ENCODE results near the gene MS4A15. TPM values are rescaled to one million over a fixed set of nuclear protein-coding genes. Genes with fewer than 3 reads are reported as not detected.

MS4A15 gene
- total and polyA plus RNA-seq, 9 of the 15 experiments (the other 6 are each of a cell fraction or from before 2014, with no cell fraction given) = not detected

DNA sequence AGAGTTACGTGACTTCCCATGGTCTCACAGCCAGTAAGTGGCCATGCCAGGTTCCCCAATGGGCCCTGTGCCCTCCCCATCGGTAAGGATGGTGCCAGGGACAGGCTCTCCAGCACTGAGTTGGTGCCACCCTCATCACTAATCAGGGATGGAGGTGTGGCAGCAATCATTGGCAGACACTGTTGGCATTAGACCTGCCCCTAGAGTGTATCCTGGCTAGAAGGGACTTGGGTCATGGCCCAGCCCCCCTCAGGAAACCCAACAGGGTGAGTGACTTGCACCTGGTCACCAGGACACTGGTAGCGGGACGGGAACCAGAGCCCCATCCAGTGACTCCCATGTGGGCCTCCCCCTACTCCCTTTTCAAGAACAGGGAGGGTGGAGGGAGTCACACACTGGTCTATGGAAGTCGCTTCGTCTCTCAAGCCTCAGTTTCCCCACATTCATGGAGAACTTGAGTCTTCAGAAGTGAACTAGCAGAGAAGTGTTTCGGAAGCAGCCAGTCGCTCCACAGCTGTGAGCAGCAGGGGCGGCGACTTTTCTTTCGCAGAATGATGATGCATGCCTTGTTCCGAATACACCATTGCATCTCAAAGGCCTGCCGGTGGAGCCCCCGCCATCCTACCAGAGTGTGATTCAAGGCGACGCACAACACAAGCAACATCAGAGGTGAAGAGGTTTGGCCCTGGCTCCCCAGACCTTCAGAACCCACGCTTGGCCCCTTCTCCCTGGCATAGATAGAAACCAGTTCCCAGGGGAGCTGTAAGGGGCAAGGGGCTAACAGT is 41.4 kb downstream of the MS4A15 start (continued):
- TF ChIP-seq, protein P1, sequence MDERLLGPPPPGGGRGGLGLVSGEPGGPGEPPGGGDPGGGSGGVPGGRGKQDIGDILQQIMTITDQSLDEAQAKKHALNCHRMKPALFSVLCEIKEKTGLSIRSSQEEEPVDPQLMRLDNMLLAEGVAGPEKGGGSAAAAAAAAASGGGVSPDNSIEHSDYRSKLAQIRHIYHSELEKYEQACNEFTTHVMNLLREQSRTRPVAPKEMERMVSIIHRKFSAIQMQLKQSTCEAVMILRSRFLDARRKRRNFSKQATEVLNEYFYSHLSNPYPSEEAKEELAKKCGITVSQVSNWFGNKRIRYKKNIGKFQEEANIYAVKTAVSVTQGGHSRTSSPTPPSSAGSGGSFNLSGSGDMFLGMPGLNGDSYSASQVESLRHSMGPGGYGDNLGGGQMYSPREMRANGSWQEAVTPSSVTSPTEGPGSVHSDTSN (CRISPR knock-in tag; IDR thresholded peaks at IDR 0.05; ENCODE audit: low read depth) = no peak
- TF ChIP-seq, protein P1 (tag; conservative IDR thresholded peaks at IDR 0.05; ENCODE audit: low read depth) = no peak

DNA sequence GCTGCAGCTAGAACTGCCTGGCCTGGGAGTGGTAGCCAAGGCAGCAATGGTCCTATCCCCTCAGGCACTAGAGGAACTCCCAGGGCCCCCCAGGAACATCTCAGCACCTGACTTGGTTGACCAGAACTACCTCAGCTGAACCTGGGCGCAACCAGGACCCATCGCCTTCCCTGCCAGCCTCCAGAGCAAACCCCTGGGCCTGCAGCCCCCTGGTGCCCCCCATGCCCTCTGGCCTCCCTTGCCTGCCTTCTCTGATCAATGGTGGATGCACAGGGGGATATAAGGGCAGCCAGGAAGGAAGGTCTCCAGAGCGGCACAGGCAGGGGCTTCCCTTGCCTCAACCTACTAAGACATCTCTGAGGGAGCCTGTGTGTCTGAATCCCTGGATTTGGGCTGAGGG is 42.0 kb downstream of the MS4A15 start:
- Histone ChIP-seq H3K27me3 (ENCODE audit: control insufficient read depth in 2 of 2, insufficient read depth in 2 of 2, low read length in 2 of 2) (peaks cover 23 to 69% of the 10 kb centered on the region in 2 experiments), H3K9me1 (ENCODE audit: control insufficient read depth, insufficient read depth, low read length) (no peaks in the 10 kb centered on the region), H4K20me1 (replicated peaks; ENCODE audit: control insufficient read depth, insufficient read depth, low read length) (0 out of 2 replicates have a peak, but pooled peaks cover 3% of the 10 kb centered on the region), H3K9ac (ENCODE audit: insufficient read depth in 1 of 2, low read depth in 2 of 2, low read length in 2 of 2) (no peak overlapping the region), H3K27ac (ENCODE audit: extremely low read depth, low read depth, low read length) (no peak overlapping the region), H3K79me2 (ENCODE audit: control insufficient read depth, insufficient read depth, low read length) (no peaks in the 10 kb centered on the region), H3K4me3 (no peak overlapping the region), H3K36me3 (ENCODE audit: control insufficient read depth, insufficient read depth, low read length) (no peaks in the 10 kb centered on the region), H2AFZ (ENCODE audit: low read depth, low read length) (no peak overlapping the region), H3K4me1 (replicated peaks in 1 of 2; ENCODE audit: control insufficient read depth in 2 of 2, insufficient read depth in 2 of 2, low read length in 2 of 2) (no peaks in the 10 kb centered on the region), H3K4me2 (ENCODE audit: insufficient read depth, low read length) (no peak overlapping the region), H3K9me3 (replicated peaks; ENCODE audit: control insufficient read depth, insufficient read depth, low read depth, low read length) (no peaks in the 10 kb centered on the region)
- DNase-seq (ENCODE audit: extremely low read depth in 1 of 4, low spot score in 3 of 4) = no peak
- FAIRE-seq = no peak
- in situ Hi-C loops (cut with MboI) (no loop called here), intact Hi-C loops (cut with micrococcal nuclease) (no loop called here)
- CTCF ChIA-PET (ENCODE audit: low intra/inter-chr PET ratio) = no interaction called here
- no TSS peak for BruUV-seq (replicated peaks)
- no peak for ATAC-seq
- POLR2A ChIA-PET = no interaction called here
- WGBS (ENCODE audit: insufficient coverage, low coverage, missing lambda C conversion rate) = 19% methylated on average over 3 of the region's 3 CpGs
- TF ChIP-seq, protein P2, sequence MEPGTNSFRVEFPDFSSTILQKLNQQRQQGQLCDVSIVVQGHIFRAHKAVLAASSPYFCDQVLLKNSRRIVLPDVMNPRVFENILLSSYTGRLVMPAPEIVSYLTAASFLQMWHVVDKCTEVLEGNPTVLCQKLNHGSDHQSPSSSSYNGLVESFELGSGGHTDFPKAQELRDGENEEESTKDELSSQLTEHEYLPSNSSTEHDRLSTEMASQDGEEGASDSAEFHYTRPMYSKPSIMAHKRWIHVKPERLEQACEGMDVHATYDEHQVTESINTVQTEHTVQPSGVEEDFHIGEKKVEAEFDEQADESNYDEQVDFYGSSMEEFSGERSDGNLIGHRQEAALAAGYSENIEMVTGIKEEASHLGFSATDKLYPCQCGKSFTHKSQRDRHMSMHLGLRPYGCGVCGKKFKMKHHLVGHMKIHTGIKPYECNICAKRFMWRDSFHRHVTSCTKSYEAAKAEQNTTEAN (CRISPR knock-in tag; IDR thresholded peaks at IDR 0.05) = no peak
- TF ChIP-seq, protein P3, sequence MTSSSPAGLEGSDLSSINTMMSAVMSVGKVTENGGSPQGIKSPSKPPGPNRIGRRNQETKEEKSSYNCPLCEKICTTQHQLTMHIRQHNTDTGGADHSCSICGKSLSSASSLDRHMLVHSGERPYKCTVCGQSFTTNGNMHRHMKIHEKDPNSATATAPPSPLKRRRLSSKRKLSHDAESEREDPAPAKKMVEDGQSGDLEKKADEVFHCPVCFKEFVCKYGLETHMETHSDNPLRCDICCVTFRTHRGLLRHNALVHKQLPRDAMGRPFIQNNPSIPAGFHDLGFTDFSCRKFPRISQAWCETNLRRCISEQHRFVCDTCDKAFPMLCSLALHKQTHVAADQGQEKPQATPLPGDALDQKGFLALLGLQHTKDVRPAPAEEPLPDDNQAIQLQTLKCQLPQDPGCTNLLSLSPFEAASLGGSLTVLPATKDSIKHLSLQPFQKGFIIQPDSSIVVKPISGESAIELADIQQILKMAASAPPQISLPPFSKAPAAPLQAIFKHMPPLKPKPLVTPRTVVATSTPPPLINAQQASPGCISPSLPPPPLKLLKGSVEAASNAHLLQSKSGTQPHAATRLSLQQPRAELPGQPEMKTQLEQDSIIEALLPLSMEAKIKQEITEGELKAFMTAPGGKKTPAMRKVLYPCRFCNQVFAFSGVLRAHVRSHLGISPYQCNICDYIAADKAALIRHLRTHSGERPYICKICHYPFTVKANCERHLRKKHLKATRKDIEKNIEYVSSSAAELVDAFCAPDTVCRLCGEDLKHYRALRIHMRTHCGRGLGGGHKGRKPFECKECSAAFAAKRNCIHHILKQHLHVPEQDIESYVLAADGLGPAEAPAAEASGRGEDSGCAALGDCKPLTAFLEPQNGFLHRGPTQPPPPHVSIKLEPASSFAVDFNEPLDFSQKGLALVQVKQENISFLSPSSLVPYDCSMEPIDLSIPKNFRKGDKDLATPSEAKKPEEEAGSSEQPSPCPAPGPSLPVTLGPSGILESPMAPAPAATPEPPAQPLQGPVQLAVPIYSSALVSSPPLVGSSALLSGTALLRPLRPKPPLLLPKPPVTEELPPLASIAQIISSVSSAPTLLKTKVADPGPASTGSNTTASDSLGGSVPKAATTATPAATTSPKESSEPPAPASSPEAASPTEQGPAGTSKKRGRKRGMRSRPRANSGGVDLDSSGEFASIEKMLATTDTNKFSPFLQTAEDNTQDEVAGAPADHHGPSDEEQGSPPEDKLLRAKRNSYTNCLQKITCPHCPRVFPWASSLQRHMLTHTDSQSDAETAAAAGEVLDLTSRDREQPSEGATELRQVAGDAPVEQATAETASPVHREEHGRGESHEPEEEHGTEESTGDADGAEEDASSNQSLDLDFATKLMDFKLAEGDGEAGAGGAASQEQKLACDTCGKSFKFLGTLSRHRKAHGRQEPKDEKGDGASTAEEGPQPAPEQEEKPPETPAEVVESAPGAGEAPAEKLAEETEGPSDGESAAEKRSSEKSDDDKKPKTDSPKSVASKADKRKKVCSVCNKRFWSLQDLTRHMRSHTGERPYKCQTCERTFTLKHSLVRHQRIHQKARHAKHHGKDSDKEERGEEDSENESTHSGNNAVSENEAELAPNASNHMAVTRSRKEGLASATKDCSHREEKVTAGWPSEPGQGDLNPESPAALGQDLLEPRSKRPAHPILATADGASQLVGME (CRISPR knock-in tag; IDR thresholded peaks at IDR 0.05) = no peak
- TF ChIP-seq HIVEP1 (CRISPR knock-in tag; IDR thresholded peaks at IDR 0.05) (no peak), TAF7 (tag; IDR thresholded peaks at IDR 0.05) (no peak), PURB (CRISPR knock-in tag; IDR thresholded peaks at IDR 0.05; ENCODE audit: low read depth) (no peak), NFE2 (IDR thresholded peaks at IDR 0.05; ENCODE audit: low read depth) (no peak)
- TF ChIP-seq, protein P4, sequence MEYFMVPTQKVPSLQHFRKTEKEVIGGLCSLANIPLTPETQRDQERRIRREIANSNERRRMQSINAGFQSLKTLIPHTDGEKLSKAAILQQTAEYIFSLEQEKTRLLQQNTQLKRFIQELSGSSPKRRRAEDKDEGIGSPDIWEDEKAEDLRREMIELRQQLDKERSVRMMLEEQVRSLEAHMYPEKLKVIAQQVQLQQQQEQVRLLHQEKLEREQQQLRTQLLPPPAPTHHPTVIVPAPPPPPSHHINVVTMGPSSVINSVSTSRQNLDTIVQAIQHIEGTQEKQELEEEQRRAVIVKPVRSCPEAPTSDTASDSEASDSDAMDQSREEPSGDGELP (CRISPR knock-in tag; IDR thresholded peaks at IDR 0.05; ENCODE audit: borderline replicate concordance) = no peak

Measured in K562 (cell line).